Daoy (cell line): Measurements from ENCODE around the gene PCDHA12. TPM values are rescaled to one million over a fixed set of nuclear protein-coding genes. Genes with fewer than 3 reads are reported as not detected.

Experiments
- total RNA-seq: library from RNA; depleted of rRNA; stranded (reverse); fragments of >200 nt; shearing (Covaris generic); gene quantifications from 2 replicates; pipeline ENCODE4 v1.2.3, GENCODE V29; 2014; rRNA removed

PCDHA12 gene
- total RNA-seq, 1 experiment from 2014 or later = 0.69 TPM

Other genes starting within 250 kb of the PCDHA12 start
- 0.11 TPM in 1 of 2 replicates, not detected in the other for gene CD14, start 242.1 kb upstream of the PCDHA12 start, total RNA-seq
- 19.1 and 38.7 TPM in 2 replicates for gene TMCO6, start 235.9 kb upstream of the PCDHA12 start, total RNA-seq
- gene NDUFA2, start 227.7 kb upstream of the PCDHA12 start, total RNA-seq = 64.1 and 70.2 TPM in 2 replicates
- gene IK, start 227.5 kb upstream of the PCDHA12 start, total RNA-seq = 138 and 190 TPM in 2 replicates
- 16.8 and 22.5 TPM in 2 replicates for gene WDR55, start 210.4 kb upstream of the PCDHA12 start, total RNA-seq
- gene DND1, start 201.7 kb upstream of the PCDHA12 start, total RNA-seq = 0.69 and 1.4 TPM in 2 replicates
- 114 and 126 TPM in 2 replicates for gene HARS1, start 183.9 kb upstream of the PCDHA12 start, total RNA-seq
- 65.1 and 68.8 TPM in 2 replicates for gene HARS2, start 183.9 kb upstream of the PCDHA12 start, total RNA-seq
- gene ZMAT2, start 174.9 kb upstream of the PCDHA12 start, total RNA-seq = 84.2 and 124 TPM in 2 replicates
- gene PCDHA1, start 89.2 kb upstream of the PCDHA12 start, total RNA-seq = 0.42 and 1.2 TPM in 2 replicates
- 0.29 TPM in 1 of 2 replicates, not detected in the other for gene PCDHA2, start 80.5 kb upstream of the PCDHA12 start, total RNA-seq
- gene PCDHA3, start 74.3 kb upstream of the PCDHA12 start, total RNA-seq = 0.12 and 0.34 TPM in 2 replicates
- 1.0 and 3.0 TPM in 2 replicates for gene PCDHA4, start 68.2 kb upstream of the PCDHA12 start, total RNA-seq
- gene PCDHA5, start 53.7 kb upstream of the PCDHA12 start, total RNA-seq = 0.39 and 0.69 TPM in 2 replicates
- 5.4 and 7.0 TPM in 2 replicates for gene PCDHA6, start 47.3 kb upstream of the PCDHA12 start, total RNA-seq
- gene PCDHA7, start 41.0 kb upstream of the PCDHA12 start, total RNA-seq = 0.71 and 0.97 TPM in 2 replicates
- gene PCDHA8, start 34.1 kb upstream of the PCDHA12 start, total RNA-seq = 0.06 TPM in 1 of 2 replicates, not detected in the other
- gene PCDHA9, start 26.9 kb upstream of the PCDHA12 start, total RNA-seq = 0.11 and 0.51 TPM in 2 replicates
- 0.68 and 3.3 TPM in 2 replicates for gene PCDHA10, start 19.4 kb upstream of the PCDHA12 start, total RNA-seq
- gene PCDHA11, start 6.4 kb upstream of the PCDHA12 start, total RNA-seq = 1.9 and 2.0 TPM in 2 replicates
- 0.17 and 0.71 TPM in 2 replicates for gene PCDHA13, start 6.8 kb downstream of the PCDHA12 start, total RNA-seq
- gene PCDHAC1, start 51.0 kb downstream of the PCDHA12 start, total RNA-seq = 1.6 and 3.1 TPM in 2 replicates
- gene PCDHAC2, start 91.2 kb downstream of the PCDHA12 start, total RNA-seq = 1.2 and 1.3 TPM in 2 replicates
- gene PCDHB1, start 176.1 kb downstream of the PCDHA12 start, total RNA-seq = 0.06 TPM in 1 of 2 replicates, not detected in the other
- gene PCDHB2, start 219.3 kb downstream of the PCDHA12 start, total RNA-seq = 12.1 and 22.4 TPM in 2 replicates
- 0.11 and 0.24 TPM in 2 replicates for gene PCDHB3, start 225.2 kb downstream of the PCDHA12 start, total RNA-seq
- gene PCDHB4, start 246.5 kb downstream of the PCDHA12 start, total RNA-seq = 0.51 TPM in 2 replicates